IPS-18a (cell line): ENCODE measurements around the gene POLR3K.

Experiments used
- H3K27ac ChIP-seq: one replicate; pipeline ENCODE4 v1.5.1; 2013; ENCODE audit warnings: low read length
- H3K27me3 ChIP-seq: one replicate; pipeline ENCODE4 v1.6.1; 2013; ENCODE audit warnings: mild to moderate bottlenecking, low read length; ENCODE audit not compliant: control insufficient read depth, insufficient read depth
- H3K36me3 ChIP-seq: one replicate; pipeline ENCODE4 v1.6.1; 2013; ENCODE audit warnings: low read depth, low read length; ENCODE audit not compliant: control insufficient read depth
- H3K4me1 ChIP-seq: one replicate; pipeline ENCODE4 v1.6.1; 2013; ENCODE audit warnings: low read depth, low read length; ENCODE audit not compliant: control insufficient read depth
- H3K4me3 ChIP-seq: one replicate; pipeline ENCODE4 v1.5.1; 2013; ENCODE audit warnings: low read length
- H3K9ac ChIP-seq: one replicate; pipeline ENCODE4 v1.6.1; 2013; ENCODE audit warnings: mild to moderate bottlenecking, low read length, moderate library complexity
- H3K9me3 ChIP-seq: one replicate; pipeline ENCODE4 v1.6.1; 2013; ENCODE audit warnings: low read depth, low read length; ENCODE audit not compliant: control insufficient read depth

Gene POLR3K

DNA sequence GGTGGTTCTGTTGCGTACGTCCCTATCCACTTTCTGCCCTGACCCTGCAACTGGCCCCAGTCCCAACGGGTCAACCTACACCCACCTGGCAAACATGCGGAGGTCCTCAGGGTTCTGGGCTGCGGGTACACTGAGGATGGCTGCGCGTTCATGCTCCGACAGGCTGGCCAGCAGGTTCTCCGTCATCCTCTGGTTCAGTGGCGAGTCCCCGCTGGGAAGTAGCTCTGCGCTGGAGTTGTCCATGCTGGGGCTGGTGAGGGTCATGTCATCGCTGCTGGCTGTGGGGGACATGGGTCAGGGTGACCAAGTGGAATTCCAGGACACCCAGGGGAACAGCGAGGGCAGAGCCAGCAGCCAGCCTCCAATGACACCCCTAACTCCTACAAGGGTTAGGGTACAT is 35.2 kb upstream of the POLR3K start:
- no peaks in the 10 kb centered on the region for H3K4me1 ChIP-seq
- no peaks in the 10 kb centered on the region for H3K9me3 ChIP-seq
- H3K27me3 ChIP-seq: no peaks in the 10 kb centered on the region
- H3K4me3 ChIP-seq: no peak overlapping the region
- no peak overlapping the region for H3K9ac ChIP-seq
- H3K27ac ChIP-seq: no peak overlapping the region
- peaks cover 19% of the 10 kb centered on the region for H3K36me3 ChIP-seq

GRCh38 chr16:86483-86952 is 33.1 kb upstream of the POLR3K start:
- no peaks in the 10 kb centered on the region for H3K9me3 ChIP-seq
- no peak overlapping the region for H3K9ac ChIP-seq
- no peak overlapping the region for H3K27ac ChIP-seq
- peaks cover 5% of the 10 kb centered on the region for H3K4me1 ChIP-seq
- no peak overlapping the region for H3K4me3 ChIP-seq
- H3K36me3 ChIP-seq: peaks cover 19% of the 10 kb centered on the region
- H3K27me3 ChIP-seq: no peaks in the 10 kb centered on the region

GRCh38 chr16:85865-86264 is 32.5 kb upstream of the POLR3K start:
- H3K4me1 ChIP-seq: peaks cover 5% of the 10 kb centered on the region
- no peak overlapping the region for H3K27ac ChIP-seq
- no peaks in the 10 kb centered on the region for H3K27me3 ChIP-seq
- peaks cover 19% of the 10 kb centered on the region for H3K36me3 ChIP-seq
- no peak overlapping the region for H3K9ac ChIP-seq
- no peak overlapping the region for H3K4me3 ChIP-seq
- H3K9me3 ChIP-seq: no peaks in the 10 kb centered on the region

GRCh38 chr16:85407-85782 is 32.0 kb upstream of the POLR3K start:
- Histone ChIP-seq H3K4me3 (no peak overlapping the region), H3K27me3 (no peaks in the 10 kb centered on the region), H3K9ac (no peak overlapping the region), H3K36me3 (peaks cover 19% of the 10 kb centered on the region), H3K9me3 (no peaks in the 10 kb centered on the region), H3K27ac (no peak overlapping the region), H3K4me1 (peaks cover 5% of the 10 kb centered on the region)

DNA sequence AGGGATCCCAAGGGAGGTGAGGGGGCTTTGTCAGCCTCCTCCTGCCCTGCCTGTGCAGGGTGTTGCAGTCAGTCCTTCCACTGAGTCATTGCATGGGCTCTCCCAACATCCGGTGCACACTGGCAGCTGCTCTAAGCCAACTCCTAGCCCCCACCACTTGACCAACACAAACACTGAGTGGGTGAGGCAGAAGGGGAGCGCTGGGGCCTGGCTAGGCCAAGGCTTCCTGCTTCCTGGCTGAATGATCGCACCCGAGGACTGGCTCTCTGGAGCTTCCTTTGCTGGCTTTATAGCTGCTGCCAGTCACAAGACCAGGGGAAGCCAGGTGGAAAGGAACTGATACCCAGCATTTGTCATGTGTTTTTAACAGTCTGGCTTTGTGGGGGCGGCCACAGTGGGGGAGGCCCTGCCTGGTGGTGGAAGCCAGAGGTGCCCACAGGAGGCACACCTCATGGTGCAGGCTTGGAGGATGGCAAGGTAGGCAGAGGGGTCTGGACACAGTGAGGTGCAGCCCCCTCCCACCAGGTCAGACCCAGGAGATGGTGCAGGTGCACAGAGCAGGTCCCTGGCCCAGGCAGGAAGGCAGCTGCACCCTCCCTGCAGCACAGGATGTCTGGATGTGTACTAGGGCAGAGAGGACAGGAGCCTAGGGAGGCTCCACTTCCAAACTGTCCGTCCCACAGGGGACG is 31.5 kb upstream of the POLR3K start:
- no peak overlapping the region for H3K9ac ChIP-seq

DNA sequence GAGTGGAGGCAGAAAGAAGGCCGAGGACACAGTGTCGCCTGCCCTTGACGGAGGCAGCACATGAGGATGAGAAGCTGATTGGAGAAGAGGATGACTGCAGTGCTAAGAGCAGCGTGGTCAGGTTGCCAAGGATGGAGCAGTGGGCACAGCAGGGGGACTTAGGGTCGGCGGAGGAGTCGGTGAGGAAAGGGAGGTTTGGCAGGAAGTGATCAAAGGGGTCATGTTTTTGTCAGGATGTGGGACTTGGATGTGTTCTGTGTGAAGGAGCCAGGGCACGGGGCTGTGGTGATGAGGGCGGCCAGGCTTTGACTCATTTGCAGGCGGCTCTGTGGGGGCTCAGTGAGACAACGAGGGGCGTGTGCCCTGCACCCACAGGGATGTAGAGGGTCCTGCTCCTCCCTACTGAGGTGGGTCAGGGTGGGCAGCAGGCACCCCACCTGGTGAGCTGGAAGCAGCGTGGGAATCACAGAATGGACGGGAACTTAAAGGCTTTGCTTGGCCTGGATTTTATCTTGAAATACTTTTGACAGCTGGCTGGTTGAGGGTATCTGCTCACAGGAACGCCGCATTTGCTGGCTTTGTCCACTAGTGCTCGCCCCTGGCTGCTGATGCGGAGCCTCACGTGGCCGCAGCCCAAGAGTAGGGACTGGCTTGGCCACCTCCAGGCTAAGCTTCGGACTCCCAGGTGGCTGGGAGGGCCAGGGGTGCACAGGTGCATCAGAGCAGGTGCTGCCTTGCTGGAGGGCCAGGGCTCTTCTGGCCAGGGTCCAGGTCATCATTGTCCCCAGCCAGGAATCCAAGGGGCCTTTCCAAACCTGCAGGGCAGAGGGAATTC is 30.6 kb upstream of the POLR3K start:
- Histone ChIP-seq H3K4me1 (peaks cover 5% of the 10 kb centered on the region), H3K4me3 (no peak overlapping the region), H3K36me3 (peaks cover 12% of the 10 kb centered on the region), H3K27ac (no peak overlapping the region), H3K27me3 (no peaks in the 10 kb centered on the region), H3K9ac (no peak overlapping the region), H3K9me3 (no peaks in the 10 kb centered on the region)

More for the DNA sequence above, 31.5 kb upstream of the POLR3K start:
- Histone ChIP-seq H3K4me1 (peaks cover 5% of the 10 kb centered on the region), H3K27ac (no peak overlapping the region), H3K4me3 (no peak overlapping the region), H3K27me3 (no peaks in the 10 kb centered on the region), H3K9me3 (no peaks in the 10 kb centered on the region), H3K36me3 (peaks cover 19% of the 10 kb centered on the region)

DNA sequence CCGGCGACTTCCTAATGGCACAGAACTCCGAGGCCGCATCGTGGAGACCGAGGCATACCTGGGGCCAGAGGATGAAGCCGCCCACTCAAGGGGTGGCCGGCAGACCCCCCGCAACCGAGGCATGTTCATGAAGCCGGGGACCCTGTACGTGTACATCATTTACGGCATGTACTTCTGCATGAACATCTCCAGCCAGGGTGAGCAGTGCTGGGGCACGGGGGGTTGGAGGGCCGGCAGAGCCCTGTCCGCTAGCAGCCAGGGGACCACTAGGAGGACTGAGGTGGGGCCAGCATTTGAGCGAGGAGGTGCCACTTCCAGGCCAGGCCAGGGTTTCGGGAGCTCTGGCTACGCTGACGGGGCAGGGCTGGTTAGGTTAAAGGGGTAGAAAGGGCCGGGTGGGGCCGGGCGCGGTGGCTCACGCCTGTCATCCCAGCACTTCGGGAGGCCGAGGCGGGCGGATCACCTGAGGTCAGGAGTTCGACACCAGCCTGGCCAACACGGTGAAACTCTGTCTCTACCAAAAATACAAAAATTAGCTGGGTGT is 29.7 kb upstream of the POLR3K start:
- Histone ChIP-seq H3K9me3 (no peaks in the 10 kb centered on the region), H3K9ac (no peak overlapping the region), H3K27me3 (peaks cover 6% of the 10 kb centered on the region), H3K36me3 (peaks cover 8% of the 10 kb centered on the region), H3K4me3 (no peak overlapping the region), H3K27ac (no peak overlapping the region), H3K4me1 (peaks cover 5% of the 10 kb centered on the region)

- peaks cover 19% of the 10 kb centered on the region for H3K4me1 ChIP-seq
- no peak overlapping the region for H3K4me3 ChIP-seq
- no peaks in the 10 kb centered on the region for H3K9me3 ChIP-seq
- H3K27me3 ChIP-seq: peaks cover 6% of the 10 kb centered on the region
- H3K9ac ChIP-seq: no peak overlapping the region
- no peak overlapping the region for H3K27ac ChIP-seq
- no peaks in the 10 kb centered on the region for H3K36me3 ChIP-seq
Measured at GRCh38 chr16:79151-80054, 26.0 kb upstream of the POLR3K start.

DNA sequence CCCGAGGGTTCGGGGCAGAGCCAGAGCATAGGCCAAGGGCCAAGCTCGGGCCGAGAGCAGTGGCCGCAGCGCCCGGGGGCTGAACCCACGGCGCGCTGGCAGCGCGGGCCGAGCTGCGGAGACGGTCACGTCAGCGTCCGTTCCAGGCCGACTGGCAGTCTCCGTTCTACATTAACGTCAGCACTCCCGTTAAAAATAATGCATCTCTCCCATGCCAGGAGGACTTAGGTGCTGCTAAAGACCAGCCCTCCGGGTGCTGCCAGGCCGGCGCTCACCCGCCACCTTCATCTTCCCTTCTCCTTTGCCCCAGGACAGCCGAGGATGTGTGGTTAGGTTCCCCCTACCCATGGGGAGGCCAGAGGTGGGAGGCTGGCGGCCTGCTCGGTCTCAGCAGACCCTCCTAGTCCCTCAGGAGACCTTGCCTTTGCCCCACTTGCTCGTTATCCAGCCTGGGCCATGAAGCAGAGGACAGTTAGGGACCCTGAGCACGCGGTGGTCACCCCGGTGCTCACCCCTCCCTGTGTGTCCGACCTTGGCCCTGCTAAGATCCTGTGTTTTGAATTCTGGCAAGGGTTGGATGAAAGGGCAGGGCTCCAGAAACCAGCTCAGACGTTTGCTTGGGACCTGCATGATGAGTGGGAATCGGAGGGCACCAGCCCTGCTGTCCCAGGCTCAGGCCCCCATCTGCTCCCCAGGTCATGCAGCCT is 25.2 kb upstream of the POLR3K start:
- H3K4me1 ChIP-seq: peaks cover 24% of the 10 kb centered on the region
- H3K9ac ChIP-seq: peak overlapping the region; percentile 17
- peak overlapping the region; percentile 64 for H3K4me3 ChIP-seq
- H3K27ac ChIP-seq: no peak overlapping the region
- H3K9me3 ChIP-seq: no peaks in the 10 kb centered on the region
- H3K27me3 ChIP-seq: peaks cover 7% of the 10 kb centered on the region
- H3K36me3 ChIP-seq: no peaks in the 10 kb centered on the region

DNA sequence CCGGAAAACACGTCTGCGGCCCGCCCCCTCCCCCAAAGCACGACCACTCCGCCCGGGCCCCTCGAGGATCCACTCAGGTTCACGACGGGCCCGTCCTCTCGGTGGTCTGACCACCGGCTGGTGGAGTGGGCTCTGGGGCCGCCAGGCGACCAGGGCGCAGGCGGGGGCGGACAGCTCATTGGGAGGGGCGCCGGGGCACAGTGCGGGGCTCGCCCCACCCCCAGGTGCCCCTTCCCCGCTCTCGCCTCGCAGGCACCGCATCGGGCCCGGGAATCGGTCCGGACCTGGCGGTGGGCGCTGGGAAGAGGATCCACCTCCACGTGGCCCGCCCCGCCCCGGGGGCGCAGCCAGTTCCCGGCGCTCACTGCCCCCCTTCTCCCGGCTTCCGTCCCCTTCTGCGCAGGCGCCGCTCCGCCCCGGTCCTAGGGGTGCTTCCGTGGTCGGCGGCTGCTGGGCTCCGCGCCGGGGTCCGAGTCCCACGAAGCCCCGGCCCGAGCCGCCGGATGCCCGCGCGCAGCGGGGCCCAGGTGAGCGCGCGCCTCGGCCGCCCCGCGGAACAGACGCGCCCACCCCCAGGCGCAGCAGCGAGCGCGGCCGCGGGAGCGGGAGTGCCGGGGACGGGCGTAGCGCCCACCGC is 24.5 kb upstream of the POLR3K start, which contains the start of gene MPG:
Gene MPG, plus strand, starts transcription at position 419 of the 637 bp plus-strand sequence. Its CDS starts 85 bp downstream, at position 504.
- Histone ChIP-seq H3K4me3 (peak within 1 kb of the TSS; percentile 64), H3K36me3 (no peaks in the 10 kb centered on the region), H3K4me1 (peaks cover 27% of the 10 kb centered on the region), H3K27ac (no peak within 1 kb of the TSS), H3K9ac (peak within 1 kb of the TSS; percentile 50), H3K27me3 (peaks cover 14% of the 10 kb centered on the region), H3K9me3 (no peaks in the 10 kb centered on the region)
